ENCODE results near the gene PPARD.

The PPARD gene

DNA sequence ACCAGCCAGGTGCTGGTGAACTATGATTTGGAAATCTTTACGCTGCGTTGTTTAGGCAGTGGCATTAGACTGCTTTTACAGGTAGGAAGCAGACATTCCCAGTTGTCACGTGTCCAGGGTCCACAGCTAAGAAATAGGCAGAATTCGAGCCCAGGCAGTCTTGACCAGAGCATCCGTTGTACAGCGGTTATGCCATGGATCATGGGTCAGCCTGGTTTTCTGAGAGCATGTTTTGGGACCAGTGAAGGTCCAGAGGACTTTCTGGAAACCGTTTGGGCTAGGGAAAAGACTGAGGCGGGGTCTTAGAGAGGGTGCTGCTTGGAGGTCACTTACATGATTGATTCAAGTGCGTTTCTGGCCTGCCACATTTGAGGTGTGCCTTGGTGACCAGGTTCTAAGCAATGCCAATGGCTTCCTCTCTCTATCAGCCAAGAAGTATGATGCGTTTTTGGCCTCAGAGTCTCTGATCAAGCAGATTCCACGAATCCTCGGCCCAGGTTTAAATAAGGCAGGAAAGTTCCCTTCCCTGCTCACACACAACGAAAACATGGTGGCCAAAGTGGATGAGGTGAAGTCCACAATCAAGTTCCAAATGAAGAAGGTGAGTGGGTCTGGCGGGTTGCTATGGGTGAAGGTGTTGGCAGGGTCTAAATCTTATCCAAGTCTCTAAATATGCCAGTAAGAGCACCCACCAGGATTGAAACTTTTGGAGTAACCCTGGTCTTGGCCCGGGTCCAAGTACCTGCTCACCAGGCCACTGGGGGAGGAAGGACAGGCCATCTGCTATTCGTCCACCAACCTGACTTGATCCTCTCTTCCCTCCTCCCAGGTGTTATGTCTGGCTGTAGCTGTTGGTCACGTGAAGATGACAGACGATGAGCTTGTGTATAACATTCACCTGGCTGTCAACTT is 127.6 kb downstream of the PPARD start:
- no peak for DNase-seq (ENCODE audit: low spot score)

DNA sequence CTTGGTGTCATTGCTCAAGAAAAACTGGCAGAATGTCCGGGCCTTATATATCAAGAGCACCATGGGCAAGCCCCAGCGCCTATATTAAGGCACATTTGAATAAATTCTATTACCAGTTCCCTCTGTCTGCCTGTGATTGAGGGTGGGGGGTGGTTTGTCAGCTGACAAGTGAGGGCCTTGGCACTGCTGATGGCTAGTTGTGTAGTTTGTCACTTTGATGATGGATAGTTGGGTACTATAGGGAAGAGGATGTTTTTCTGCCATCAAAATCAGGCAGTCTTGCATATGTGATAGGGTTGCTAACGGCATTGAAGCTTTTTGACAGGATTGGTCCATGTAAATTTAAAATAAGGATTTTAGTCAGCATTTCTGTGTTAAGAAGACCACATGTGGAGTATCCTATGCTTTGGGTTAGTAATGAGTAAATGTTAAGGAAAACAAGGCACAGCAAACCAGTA is 128.3 kb downstream of the PPARD start:
- no peak for DNase-seq (ENCODE audit: low spot score)

- no peak for DNase-seq (ENCODE audit: low spot score)
Measured at GRCh38 chr6:35471836-35472345, 129.5 kb downstream of the PPARD start.

GRCh38 chr6:35473075-35473849 is 130.9 kb downstream of the PPARD start:
- no peak for DNase-seq (ENCODE audit: low spot score)

- DNase-seq (ENCODE audit: low spot score) = no peak
Measured at GRCh38 chr6:35473850-35474130, 131.4 kb downstream of the PPARD start.

- no peak for DNase-seq (ENCODE audit: low spot score)
Measured at GRCh38 chr6:35474131-35474941, 132.0 kb downstream of the PPARD start.

GRCh38 chr6:35474942-35475570 is 132.7 kb downstream of the PPARD start:
- no peak for DNase-seq (ENCODE audit: low spot score)

GRCh38 chr6:35475573-35475972 is 133.2 kb downstream of the PPARD start:
- DNase-seq (ENCODE audit: low spot score) = no peak

DNA sequence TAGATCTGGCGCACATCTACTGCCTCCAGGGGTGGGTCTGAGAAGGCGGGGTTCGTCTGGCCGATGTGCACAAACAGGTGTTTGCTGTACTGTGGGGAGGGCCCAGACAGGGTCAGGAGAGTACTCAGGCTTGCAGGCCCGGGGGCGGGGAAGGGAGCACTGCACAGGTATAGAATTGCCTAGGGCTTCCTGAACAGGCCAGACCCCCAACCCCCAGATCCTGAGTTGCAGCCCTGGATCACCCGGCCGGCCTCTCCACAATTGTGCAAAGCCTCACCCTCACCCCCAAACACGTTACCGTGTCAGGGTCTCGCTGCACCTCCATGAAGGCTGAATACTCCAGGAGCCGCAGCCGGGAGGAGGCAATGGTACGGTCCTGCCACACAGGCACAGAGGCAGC is 133.6 kb downstream of the PPARD start:
- DNase-seq (ENCODE audit: low spot score) = no peak

- no peak for DNase-seq (ENCODE audit: low spot score)
Measured at GRCh38 chr6:35477028-35477427, 134.7 kb downstream of the PPARD start.
